OCI-LY7 (cell line): ENCODE measurements around the gene IMPACT. TPM values are rescaled to one million over a fixed set of nuclear protein-coding genes. Genes with fewer than 3 reads are reported as not detected.

ENCODE experiments used
- BruUV-seq: library from RNA; stranded (reverse); fragments of 400-500 nt; replicated peaks from 2 replicates; lab custom pipeline; 2021; lab: Mats Ljungman, UMichigan
- CTCF ChIA-PET: fragments of 300-600 bp; sonication (Branson Sonifier 250); formaldehyde crosslinking; loops from one replicate; lab custom pipeline; 2022; ENCODE audit warnings: antibody characterized with exemption; ENCODE audit not compliant: unreplicated experiment; lab: Charles Lee
- POLR2A ChIA-PET: fragments of 300-600 bp; sonication (Branson Sonifier 250); formaldehyde crosslinking; loops from one replicate; lab custom pipeline; 2022; ENCODE audit warnings: antibody characterized with exemption; lab: Charles Lee
- DNase-seq: peaks from one replicate; pipeline ENCODE4 v3.0.0-alpha.2; 2015; ENCODE audit warnings: low spot score
- H2AFZ ChIP-seq: fragments of 200-600 bp; sonication (generic), shearing (Covaris generic); 2 replicates; pipeline ENCODE4 v1.6.1; 2014; ENCODE audit warnings: mild to moderate bottlenecking, antibody characterized with exemption, low read length, moderate library complexity
- H3K27ac ChIP-seq: fragments of 200-600 bp; sonication (generic); 2 replicates; pipeline ENCODE4 v1.5.1; 2014; ENCODE audit warnings: mixed run types, low read depth, mild to moderate bottlenecking, moderate library complexity, low read length, inconsistent platforms; ENCODE audit not compliant: poor library complexity, severe bottlenecking
- H3K36me3 ChIP-seq: fragments of 200-600 bp; sonication (generic); 2 replicates; pipeline ENCODE4 v1.6.1; 2014; ENCODE audit warnings: mild to moderate bottlenecking, antibody characterized with exemption, low read length, moderate library complexity, mixed read lengths; ENCODE audit not compliant: insufficient read depth
- H3K4me1 ChIP-seq: fragments of 200-600 bp; sonication (generic); 2 replicates; pipeline ENCODE4 v1.5.1; 2014; ENCODE audit warnings: mild to moderate bottlenecking, low read length; ENCODE audit not compliant: insufficient read depth, poor library complexity, severe bottlenecking
- H3K4me2 ChIP-seq: fragments of 200-600 bp; sonication (generic); 2 replicates; pipeline ENCODE4 v1.6.1; 2014; ENCODE audit warnings: mild to moderate bottlenecking, low read length
- H3K4me3 ChIP-seq: fragments of 200-600 bp; sonication (generic); 2 replicates; pipeline ENCODE4 v1.5.1; 2014; ENCODE audit warnings: mild to moderate bottlenecking, low read depth, low read length; ENCODE audit not compliant: poor library complexity, severe bottlenecking
- H3K79me2 ChIP-seq: fragments of 200-600 bp; sonication (generic); 2 replicates; pipeline ENCODE4 v1.6.1; 2016; ENCODE audit warnings: low read depth, mild to moderate bottlenecking, low read length, moderate library complexity, mixed read lengths; ENCODE audit not compliant: insufficient read depth
- H3K9me2 ChIP-seq: fragments of 200-600 bp; sonication (generic); 2 replicates; pipeline ENCODE4 v1.6.1; 2016; ENCODE audit warnings: mild to moderate bottlenecking, low read length, mixed read lengths; ENCODE audit not compliant: insufficient read depth
- H3K9me3 ChIP-seq: fragments of 200-600 bp; sonication (generic); 2 replicates; pipeline ENCODE4 v1.6.1; 2014; ENCODE audit warnings: mild to moderate bottlenecking, mixed run types, low read length, mixed read lengths
- H4K20me1 ChIP-seq: fragments of 200-600 bp; sonication (generic); 2 replicates; pipeline ENCODE4 v1.6.1; 2014; ENCODE audit warnings: mild to moderate bottlenecking, antibody characterized with exemption, low read length, moderate library complexity, mixed read lengths; ENCODE audit not compliant: insufficient read depth
- EZH2phosphoT487 ChIP-seq: fragments of 200-600 bp; sonication (generic); IDR thresholded peaks from 2 replicates; pipeline ENCODE4 v1.6.1; 2018; ENCODE audit warnings: low read depth, borderline replicate concordance, mild to moderate bottlenecking, mixed run types, antibody characterized with exemption, low read length, moderate library complexity, mixed read lengths
- intact Hi-C: fragments of 100-400 bp; cut with micrococcal nuclease; formaldehyde crosslinking; loops from one replicate; pipeline ENCODE4 v1.10.0; 2022; ENCODE audit not compliant: unreplicated experiment
- total RNA-seq, 2 experiments: library from RNA; depleted of rRNA in 1 of 2; stranded (reverse); fragments of >200 nt in 1 of 2; shearing (Covaris generic) in 1 of 2; gene quantifications; 2 replicates each; pipeline ENCODE4 v1.2.3, GENCODE V29; 2014 to 2022
- TF ChIP-seq, protein P1 (sequence below): fragments of 200-600 bp; sonication (generic); conservative IDR thresholded peaks from 2 replicates; pipeline ENCODE4 v1.5.1; 2014; ENCODE audit warnings: mild to moderate bottlenecking, antibody characterized with exemption, low read length, moderate library complexity, mixed read lengths

The IMPACT gene
- total RNA-seq, 2 experiments from 2014 or later: not detected

DNA sequence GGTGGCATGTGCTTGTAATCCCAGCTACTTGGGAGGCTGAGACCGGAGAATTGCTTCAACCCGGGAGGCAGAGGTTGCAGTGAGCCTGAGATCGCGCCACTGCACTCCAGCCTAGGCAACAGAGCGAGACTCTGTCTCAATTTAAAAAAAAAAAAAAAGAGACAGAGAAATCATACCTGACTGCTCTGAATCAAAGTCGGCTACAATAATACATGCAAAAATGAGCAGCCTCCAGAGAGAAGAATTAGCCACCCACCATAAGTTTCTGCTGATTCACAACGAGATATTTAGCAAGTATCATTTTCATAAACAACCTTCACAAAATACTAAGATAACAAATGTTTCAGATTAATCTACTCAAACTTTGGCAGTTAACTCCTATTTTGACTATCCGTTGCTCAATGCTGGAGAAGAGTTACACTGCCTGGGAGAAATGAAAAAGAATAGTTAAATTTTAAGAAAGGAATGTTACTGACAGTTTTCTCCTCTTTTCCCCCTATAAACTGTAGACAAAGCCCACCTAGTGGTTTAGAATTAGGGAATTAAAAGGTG, 30.3 kb upstream of the IMPACT start:
- TF ChIP-seq EZH2phosphoT487: no peak
- TF ChIP-seq, protein P1, sequence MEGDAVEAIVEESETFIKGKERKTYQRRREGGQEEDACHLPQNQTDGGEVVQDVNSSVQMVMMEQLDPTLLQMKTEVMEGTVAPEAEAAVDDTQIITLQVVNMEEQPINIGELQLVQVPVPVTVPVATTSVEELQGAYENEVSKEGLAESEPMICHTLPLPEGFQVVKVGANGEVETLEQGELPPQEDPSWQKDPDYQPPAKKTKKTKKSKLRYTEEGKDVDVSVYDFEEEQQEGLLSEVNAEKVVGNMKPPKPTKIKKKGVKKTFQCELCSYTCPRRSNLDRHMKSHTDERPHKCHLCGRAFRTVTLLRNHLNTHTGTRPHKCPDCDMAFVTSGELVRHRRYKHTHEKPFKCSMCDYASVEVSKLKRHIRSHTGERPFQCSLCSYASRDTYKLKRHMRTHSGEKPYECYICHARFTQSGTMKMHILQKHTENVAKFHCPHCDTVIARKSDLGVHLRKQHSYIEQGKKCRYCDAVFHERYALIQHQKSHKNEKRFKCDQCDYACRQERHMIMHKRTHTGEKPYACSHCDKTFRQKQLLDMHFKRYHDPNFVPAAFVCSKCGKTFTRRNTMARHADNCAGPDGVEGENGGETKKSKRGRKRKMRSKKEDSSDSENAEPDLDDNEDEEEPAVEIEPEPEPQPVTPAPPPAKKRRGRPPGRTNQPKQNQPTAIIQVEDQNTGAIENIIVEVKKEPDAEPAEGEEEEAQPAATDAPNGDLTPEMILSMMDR: no peak
- Histone ChIP-seq H2AFZ (no peak overlapping the region), H3K4me2 (no peak overlapping the region), H3K9me3 (no peaks in the 10 kb centered on the region), H3K36me3 (no peaks in the 10 kb centered on the region), H3K79me2 (no peaks in the 10 kb centered on the region), H3K9me2 (no peaks in the 10 kb centered on the region), H3K4me1 (peaks cover 7% of the 10 kb centered on the region), H3K27ac (no peak overlapping the region), H4K20me1 (no peaks in the 10 kb centered on the region), H3K4me3 (no peak overlapping the region)
- DNase-seq: no peak
- intact Hi-C loops: loop anchor here (10.0 kb wide), 1 partner anchor 221 kb away; no protein-coding TSS in a partner anchor
- POLR2A ChIA-PET: interaction anchor here (0.7 kb wide), 1 partner anchor 96 kb away, joined by 3 read pairs; no protein-coding TSS in a partner anchor
- CTCF ChIA-PET: no interaction called here
- BruUV-seq: no TSS peak

DNA sequence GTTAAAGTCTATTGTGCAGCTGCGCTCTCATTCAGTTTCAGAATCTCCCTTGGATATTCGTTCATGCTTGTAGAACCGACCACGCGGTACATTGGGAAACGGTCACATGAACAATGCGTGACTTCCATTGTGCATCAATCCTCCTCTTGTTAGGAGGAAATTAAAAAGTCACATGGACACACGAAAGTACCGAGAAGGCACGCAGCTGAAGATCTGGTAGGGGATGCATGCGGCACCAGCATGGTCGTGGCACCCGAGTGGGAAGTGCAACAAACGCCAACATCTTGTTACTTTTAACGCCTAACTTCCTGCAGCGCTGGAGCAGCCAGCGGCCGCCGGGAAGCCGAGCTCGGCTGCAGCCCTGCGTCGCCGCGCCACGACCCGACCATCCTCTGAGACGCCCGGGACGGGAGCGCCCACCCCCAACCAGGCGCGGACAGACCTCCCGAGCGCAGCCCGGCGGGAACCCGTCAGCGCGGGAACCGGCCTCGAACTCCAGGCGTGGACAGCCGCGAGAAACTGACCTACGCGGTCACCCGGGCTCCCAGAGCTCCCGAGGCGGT, 29.3 kb upstream of the IMPACT start:
- BruUV-seq: no TSS peak
- peak; percentile 4 for DNase-seq
- no peaks in the 10 kb centered on the region for H3K9me2 ChIP-seq
- no peaks in the 10 kb centered on the region for H3K79me2 ChIP-seq
- H3K4me3 ChIP-seq: peak overlapping the region; percentile 66
- intact Hi-C loops: loop anchor here (10.0 kb wide), 1 partner anchor 222 kb away; no protein-coding TSS in a partner anchor
- H4K20me1 ChIP-seq: no peaks in the 10 kb centered on the region
- no peaks in the 10 kb centered on the region for H3K9me3 ChIP-seq
- H2AFZ ChIP-seq: peak overlapping the region; percentile 73; the same call in 1 of the 2 replicates
- TF ChIP-seq, protein P1: no peak
- TF ChIP-seq EZH2phosphoT487: 0 out of 2 replicates have a peak, but pooled peaks have one; percentile 32
- no peak overlapping the region for H3K27ac ChIP-seq
- H3K4me1 ChIP-seq: peaks cover 7% of the 10 kb centered on the region
- CTCF ChIA-PET: no interaction called here
- POLR2A ChIA-PET: interaction anchor here (0.6 kb wide), 1 partner anchor 180 kb away, joined by 3 read pairs; no protein-coding TSS in a partner anchor
- H3K4me2 ChIP-seq: peak overlapping the region; percentile 85
- H3K36me3 ChIP-seq: no peaks in the 10 kb centered on the region
